Measurements from ENCODE around the gene PYGM.

Gene PYGM

GRCh38 chr11:64715756-64716472, 43.9 kb downstream of the PYGM start:
- no peak for TF ChIP-seq CTCF (IDR thresholded peaks at IDR 0.05; ENCODE audit: extremely low read depth, insufficient read depth, missing control alignments)
- no peak for DNase-seq (ENCODE audit: low spot score)
- in situ Hi-C loops (cut with MboI; ENCODE audit: low pct_unique_long_range_greater_than_20kb, low sequenced_read_pairs, unreplicated experiment) = no loop called here

- no peak for TF ChIP-seq CTCF (IDR thresholded peaks at IDR 0.05; ENCODE audit: extremely low read depth, insufficient read depth, missing control alignments)
- in situ Hi-C loops (cut with MboI; ENCODE audit: low pct_unique_long_range_greater_than_20kb, low sequenced_read_pairs, unreplicated experiment) = no loop called here
- no peak for DNase-seq (ENCODE audit: low spot score)
Observed at GRCh38 chr11:64715110-64715509, 44.7 kb downstream of the PYGM start.

DNA sequence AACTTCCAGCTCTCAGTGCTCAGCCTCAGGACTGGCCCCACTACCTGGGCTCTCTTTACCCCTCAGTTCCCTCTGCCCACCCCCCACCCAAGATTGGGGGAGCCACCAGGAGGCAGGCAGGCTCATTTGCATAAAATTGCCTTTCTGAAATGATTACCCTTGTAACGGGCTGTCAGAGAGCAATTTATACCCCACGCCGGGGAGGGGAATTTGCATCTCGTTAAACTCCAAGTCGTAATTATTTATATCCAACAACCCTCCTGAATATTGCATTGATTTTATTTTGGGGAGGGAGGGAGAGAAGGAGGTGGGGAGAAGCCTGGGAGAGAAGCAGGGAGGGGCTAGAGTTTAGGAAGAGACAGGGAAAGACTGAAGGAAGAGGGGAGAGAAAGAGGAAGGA, 45.1 kb downstream of the PYGM start:
- no peak for DNase-seq (ENCODE audit: low spot score)
- no peak for TF ChIP-seq CTCF (IDR thresholded peaks at IDR 0.05; ENCODE audit: extremely low read depth, insufficient read depth, missing control alignments)
- in situ Hi-C loops (cut with MboI; ENCODE audit: low pct_unique_long_range_greater_than_20kb, low sequenced_read_pairs, unreplicated experiment) = no loop called here

DNA sequence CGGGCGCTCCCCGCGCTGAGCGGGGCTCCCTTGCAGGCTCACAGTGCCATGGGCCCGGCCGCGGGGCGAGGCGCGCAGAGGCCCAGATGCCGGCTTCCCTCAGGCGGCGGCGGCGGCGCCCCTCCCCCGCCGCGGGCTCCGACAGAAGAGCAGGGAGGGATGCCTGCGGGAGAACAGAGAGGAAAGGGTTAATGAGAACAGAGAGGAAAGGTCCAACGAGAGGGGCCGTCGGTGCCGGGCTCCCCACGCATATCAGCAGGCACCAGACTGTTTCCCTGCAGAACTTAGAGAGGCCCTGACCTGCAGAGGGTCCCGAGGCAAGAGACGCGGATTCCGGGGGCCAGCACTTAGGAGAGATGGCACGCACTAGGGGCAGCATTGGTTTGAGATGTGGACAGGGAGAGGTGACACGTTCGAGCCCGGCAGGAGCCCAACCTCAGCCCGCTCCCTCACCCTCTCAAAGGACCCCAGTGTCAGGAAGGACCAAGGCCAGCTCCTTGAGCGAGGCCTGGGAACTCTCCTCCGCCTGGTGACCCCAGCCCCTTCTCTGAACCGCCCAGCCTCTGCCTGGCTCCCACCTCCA, 45.9 kb downstream of the PYGM start:
- no peak for DNase-seq (ENCODE audit: low spot score)
- in situ Hi-C loops (cut with MboI; ENCODE audit: low pct_unique_long_range_greater_than_20kb, low sequenced_read_pairs, unreplicated experiment) = no loop called here
- no peak for TF ChIP-seq CTCF (IDR thresholded peaks at IDR 0.05; ENCODE audit: extremely low read depth, insufficient read depth, missing control alignments)

- in situ Hi-C loops (cut with MboI; ENCODE audit: low pct_unique_long_range_greater_than_20kb, low sequenced_read_pairs, unreplicated experiment) = no loop called here
- DNase-seq (ENCODE audit: low spot score) = peak; percentile 62
Observed at GRCh38 chr11:64713016-64713707, 46.6 kb downstream of the PYGM start.

More at GRCh38 chr11:64713016-64713707, 46.6 kb downstream of the PYGM start:
- TF ChIP-seq CTCF (IDR thresholded peaks at IDR 0.05; ENCODE audit: extremely low read depth, insufficient read depth, missing control alignments) = no peak
